HepG2 (cell line): ENCODE results near the gene DFFA. TPM values are rescaled to one million over a fixed set of nuclear protein-coding genes. Genes with fewer than 3 reads are reported as not detected.

Experiments used
- ATAC-seq: fragments of 200-7000 bp; cut with Tn5 transposase; 3 replicates; pipeline ENCODE4 v1.9.1; 2020; ENCODE audit warnings: mild to moderate bottlenecking, moderate library complexity
- BruUV-seq: library from RNA; stranded (reverse); fragments of 400-500 nt; replicated peaks from 2 replicates; lab custom pipeline; 2021; lab: Mats Ljungman, UMichigan
- CTCF ChIA-PET: fragments of 300-600 bp; formaldehyde crosslinking; extraction: SDS; loops from one replicate; lab custom pipeline; 2021; ENCODE audit warnings: low total read pairs, inconsistent platforms, low intra/inter-chr PET ratio; lab: Yijun Ruan, JAX
- POLR2A ChIA-PET: fragments of 350-600 bp; sonication (Branson Sonifier 250); formaldehyde crosslinking; loops from one replicate; lab custom pipeline; 2020; ENCODE audit warnings: antibody characterized with exemption, inconsistent platforms; lab: Yijun Ruan, JAX
- DNase-seq: peaks from one replicate; pipeline ENCODE4 v3.0.0-alpha.2; 2015; ENCODE audit warnings: low spot score
- FAIRE-seq: peaks from 3 replicates; lab custom pipeline; 2011; peaks lifted over from hg19 to GRCh38; lab: Jason Lieb, UNC
- H2AFZ ChIP-seq: one replicate; pipeline ENCODE4 v1.6.1; 2011; ENCODE audit warnings: low read length, inconsistent platforms
- H3K27ac ChIP-seq: fragments of 300-600 bp; 3 replicates; pipeline ENCODE4 v1.8.0; 2011; ENCODE audit warnings: mixed run types, mild to moderate bottlenecking, mixed read lengths, low read length, inconsistent platforms; ENCODE audit not compliant: insufficient read depth; ENCODE audit errors: extremely low read length
- H3K27me3 ChIP-seq, 2 experiments: fragments of 200-600 bp in 1 of 2; 2 replicates in 1 of 2; 3 replicates in 1 of 2; pipeline versions ENCODE4 v1.6.0 to v1.8.0; 2011; ENCODE audit warnings: low read length in 2 of 2, mild to moderate bottlenecking in 2 of 2, moderate library complexity in 2 of 2, inconsistent platforms in 1 of 2; ENCODE audit not compliant: insufficient read depth in 2 of 2, control insufficient read depth in 1 of 2
- H3K36me3 ChIP-seq, 2 experiments: fragments of 200-600 bp in 1 of 2; replicated peaks in 1 of 2; 2 replicates in 1 of 2; 3 replicates in 1 of 2; pipeline versions ENCODE4 v1.5.1 to v1.8.0; 2011; ENCODE audit warnings: low read length in 2 of 2, inconsistent platforms in 1 of 2; ENCODE audit not compliant: insufficient read depth in 2 of 2, control insufficient read depth in 1 of 2
- H3K4me1 ChIP-seq: 2 replicates; pipeline ENCODE4 v1.5.1; 2012; ENCODE audit warnings: low read length, inconsistent platforms; ENCODE audit not compliant: insufficient read depth
- H3K4me2 ChIP-seq: 2 replicates; pipeline ENCODE4 v1.6.0; 2011; ENCODE audit warnings: low read depth, low read length, inconsistent platforms
- H3K4me3 ChIP-seq, 3 experiments: fragments of 200-600 bp in 1 of 3; sonication (generic), shearing (Covaris generic) in 1 of 3; replicated peaks in 1 of 3; 2 replicates each; pipeline ENCODE4 v1.5.1; 2011 to 2016; ENCODE audit warnings: low read length in 3 of 3, inconsistent platforms in 2 of 3, low read depth in 2 of 3, mild to moderate bottlenecking in 2 of 3, control low read depth in 1 of 3, mixed read lengths in 1 of 3; ENCODE audit not compliant: insufficient read depth in 1 of 3
- H3K79me2 ChIP-seq: one replicate; pipeline ENCODE4 v1.6.1; 2011; ENCODE audit warnings: low read length, inconsistent platforms; ENCODE audit not compliant: insufficient read depth
- H3K9ac ChIP-seq: 2 replicates; pipeline ENCODE4 v1.6.0; 2011; ENCODE audit warnings: mild to moderate bottlenecking, low read depth, low read length, inconsistent platforms; ENCODE audit not compliant: insufficient read depth
- H3K9me3 ChIP-seq: 2 replicates; pipeline ENCODE4 v1.5.1; 2012; ENCODE audit warnings: mild to moderate bottlenecking, low read length
- H4K20me1 ChIP-seq: 2 replicates; pipeline ENCODE4 v1.6.0; 2011; ENCODE audit warnings: inconsistent platforms, mild to moderate bottlenecking, low read length, moderate library complexity; ENCODE audit not compliant: insufficient read depth
- CEBPZ ChIP-seq: IDR thresholded peaks from 2 replicates; pipeline ENCODE4 v1.6.1; 2012; ENCODE audit warnings: low read length, improper control_type of control experiment
- CHCHD3 ChIP-seq: sonication (generic); formaldehyde crosslinking; IDR thresholded peaks from 2 replicates; pipeline ENCODE4 v1.8.0; 2022; ENCODE audit warnings: mild to moderate bottlenecking, missing genetic modification reagents, moderate library complexity
- FOXA3 ChIP-seq: IDR thresholded peaks from 2 replicates; pipeline ENCODE4 v1.6.1; 2016; ENCODE audit warnings: missing genetic modification reagents, missing compliant biosample characterization
- MAFF ChIP-seq: IDR thresholded peaks from 2 replicates; pipeline ENCODE4 v1.6.1; 2011; ENCODE audit warnings: low read depth, low read length, improper control_type of control experiment
- NFE2L2 ChIP-seq: fragments of 150-350 bp; IDR thresholded peaks from 2 replicates; pipeline ENCODE4 v1.6.1; 2014; ENCODE audit warnings: low read length
- RORA ChIP-seq: sonication (generic); formaldehyde crosslinking; IDR thresholded peaks from 2 replicates; pipeline ENCODE4 v1.5.0; 2020; ENCODE audit warnings: mild to moderate bottlenecking, missing genetic modification reagents, moderate library complexity
- XRCC5 ChIP-seq: fragments of 200-400 bp; formaldehyde crosslinking; optimal IDR thresholded peaks from 2 replicates; pipeline ENCODE3; 2017; ENCODE audit warnings: mild to moderate bottlenecking, low read length
- ZBTB10 ChIP-seq: sonication (generic); formaldehyde crosslinking; IDR thresholded peaks from 2 replicates; pipeline ENCODE4 v1.4.0; 2020; ENCODE audit warnings: missing genetic modification reagents, borderline replicate concordance
- ZBTB20 ChIP-seq: sonication (generic); formaldehyde crosslinking; IDR thresholded peaks from 2 replicates; pipeline ENCODE4 v1.8.1; 2023; ENCODE audit warnings: missing genetic modification reagents, low read depth, mild to moderate bottlenecking, borderline replicate concordance
- ZNF558 ChIP-seq: sonication (generic); formaldehyde crosslinking; IDR thresholded peaks from 2 replicates; pipeline ENCODE4 v1.9.0; 2022; ENCODE audit warnings: mild to moderate bottlenecking, missing genetic modification reagents, borderline replicate concordance
- ZUFSP ChIP-seq: sonication (generic); formaldehyde crosslinking; IDR thresholded peaks from 2 replicates; pipeline ENCODE4 v1.9.0; 2021; ENCODE audit warnings: missing genetic modification reagents, mild to moderate bottlenecking, borderline replicate concordance
- WGBS: methylation state at CpG from one replicate; pipeline ENCODE4 v1.1.6; 2017; ENCODE audit warnings: low lambda C conversion rate; 5-methylcytosine and 5-hydroxymethylcytosine counted together
- in situ Hi-C: cut with HindIII; loops from 2 replicates; pipeline ENCODE4 v1.10.0; 2017; ENCODE audit warnings: low pct_unique_long_range_greater_than_20kb; ENCODE audit not compliant: extremely low pct_ligation_motif_present
- intact Hi-C: fragments of 100-400 bp; cut with micrococcal nuclease; formaldehyde crosslinking; loops from one replicate; pipeline ENCODE4 v1.10.0; 2022; ENCODE audit not compliant: unreplicated experiment
- polyA plus RNA-seq, 8 experiments: library from polyadenylated mRNA; depleted of rRNA in 3 of 8; stranded (reverse) in 7 of 8; unstranded in 1 of 8; fragments of >200 nt; fragmentation: Illumina TruSeq in 4 of 8; extraction: Trizol in 4 of 8; gene quantifications; 2 replicates each; pipeline versions ENCODE4 v1.2.1 to v1.2.3, GENCODE V29; 2011 to 2016; ENCODE audit warnings: low read depth in 4 of 8, missing spikeins in 1 of 8, mixed read lengths in 1 of 8; ENCODE audit not compliant: insufficient read depth in 1 of 8
- total RNA-seq, 5 experiments: library from RNA; depleted of rRNA; stranded (reverse); fragments of >200 nt; fragmentation: Illumina TruSeq; extraction: Trizol; gene quantifications; 2 replicates each; pipeline ENCODE4 v1.2.3, GENCODE V29; 2016; ENCODE audit warnings: low read depth in 1 of 5

The DFFA gene
- total and polyA plus RNA-seq, 2 of the 13 experiments (the other 11 are each of a cell fraction or from before 2014, with no cell fraction given) = 16.5 to 33.9 TPM

- Histone ChIP-seq H3K79me2 (peaks cover 7% of the 10 kb centered on the region), H3K4me2 (no peak overlapping the region), H4K20me1 (no peaks in the 10 kb centered on the region), H3K27ac (no peak overlapping the region), H3K4me3 (no peak overlapping the region), H3K27me3 (no peaks in the 10 kb centered on the region), H3K36me3 (peaks cover 24 to 47% of the 10 kb centered on the region in 2 experiments; a peak in 4 of 5 replicates), H3K4me1 (peaks cover 10% of the 10 kb centered on the region), H2AFZ (no peak overlapping the region), H3K9ac (no peak overlapping the region), H3K9me3 (no peaks in the 10 kb centered on the region)
- no TSS peak for BruUV-seq
- no peak for DNase-seq
- in situ Hi-C loops = no loop called here
- TF ChIP-seq ZNF558 (CRISPR knock-in tag) (no peak), FOXA3 (CRISPR knock-in tag) (no peak), CEBPZ (no peak)
- ATAC-seq = no peak
- CTCF ChIA-PET = no interaction called here
- intact Hi-C loops = no loop called here
- POLR2A ChIA-PET = no interaction called here
- no peak for FAIRE-seq
- WGBS = 100% methylated on average over 2 of the region's 2 CpGs
Measured at GRCh38 chr1:10467078-10467477, 5.3 kb downstream of the DFFA start.

- in situ Hi-C loops (no loop called here), intact Hi-C loops (no loop called here)
- BruUV-seq = TSS peak; percentile 39
- no peak overlapping the region for H3K4me3 ChIP-seq
- peaks cover 13 to 18% of the 10 kb centered on the region in 2 experiments; a peak in 4 of 5 replicates for H3K36me3 ChIP-seq
- H3K9ac ChIP-seq = no peak overlapping the region
- H2AFZ ChIP-seq = no peak overlapping the region
- WGBS = 71% methylated on average over 3 of the region's 3 CpGs
- no peaks in the 10 kb centered on the region for H3K9me3 ChIP-seq
- H3K4me1 ChIP-seq = peaks cover 6% of the 10 kb centered on the region
- FAIRE-seq = no peak
- ATAC-seq = no peak
- H3K27me3 ChIP-seq = no peaks in the 10 kb centered on the region
- H3K27ac ChIP-seq = no peak overlapping the region
- ChIA-PET POLR2A (no interaction called here), CTCF (no interaction called here)
- peak; percentile 18 for DNase-seq
- no peaks in the 10 kb centered on the region for H3K79me2 ChIP-seq
- H4K20me1 ChIP-seq = no peaks in the 10 kb centered on the region
- no peak overlapping the region for H3K4me2 ChIP-seq
- peak; percentile 66 for TF ChIP-seq NFE2L2
- TF ChIP-seq XRCC5 = no peak
- no peak for TF ChIP-seq RORA (CRISPR knock-in tag)
- no peak for TF ChIP-seq ZBTB10 (CRISPR knock-in tag)
- no peak for TF ChIP-seq ZUFSP (CRISPR knock-in tag)
- peak; percentile 56 for TF ChIP-seq MAFF
- TF ChIP-seq ZBTB20 (CRISPR knock-in tag) = no peak
- TF ChIP-seq CHCHD3 (CRISPR knock-in tag) = no peak
Measured at GRCh38 chr1:10459184-10459583, 13.1 kb downstream of the DFFA start.
